Measurements from ENCODE around the gene ANKRD17.

DNA sequence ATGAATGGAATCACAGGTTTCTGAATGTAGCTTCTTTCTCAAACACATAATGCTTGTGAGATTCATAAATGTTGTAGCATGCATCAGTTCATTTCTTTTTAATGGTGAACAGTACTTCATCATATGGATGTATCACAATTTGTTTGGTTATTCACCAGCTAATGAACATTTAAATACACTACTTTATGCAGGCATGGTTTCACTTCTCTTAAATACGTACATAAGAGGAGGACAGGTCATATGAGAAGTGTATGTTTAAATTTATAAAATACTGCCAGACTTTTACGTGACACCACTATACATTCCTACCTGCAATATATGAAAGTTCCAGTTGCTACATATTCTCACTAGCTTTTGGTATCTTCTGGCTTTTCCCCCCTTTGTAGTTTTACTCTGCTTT is 65.4 kb downstream of the ANKRD17 start:
- TF ChIP-seq, protein P1, sequence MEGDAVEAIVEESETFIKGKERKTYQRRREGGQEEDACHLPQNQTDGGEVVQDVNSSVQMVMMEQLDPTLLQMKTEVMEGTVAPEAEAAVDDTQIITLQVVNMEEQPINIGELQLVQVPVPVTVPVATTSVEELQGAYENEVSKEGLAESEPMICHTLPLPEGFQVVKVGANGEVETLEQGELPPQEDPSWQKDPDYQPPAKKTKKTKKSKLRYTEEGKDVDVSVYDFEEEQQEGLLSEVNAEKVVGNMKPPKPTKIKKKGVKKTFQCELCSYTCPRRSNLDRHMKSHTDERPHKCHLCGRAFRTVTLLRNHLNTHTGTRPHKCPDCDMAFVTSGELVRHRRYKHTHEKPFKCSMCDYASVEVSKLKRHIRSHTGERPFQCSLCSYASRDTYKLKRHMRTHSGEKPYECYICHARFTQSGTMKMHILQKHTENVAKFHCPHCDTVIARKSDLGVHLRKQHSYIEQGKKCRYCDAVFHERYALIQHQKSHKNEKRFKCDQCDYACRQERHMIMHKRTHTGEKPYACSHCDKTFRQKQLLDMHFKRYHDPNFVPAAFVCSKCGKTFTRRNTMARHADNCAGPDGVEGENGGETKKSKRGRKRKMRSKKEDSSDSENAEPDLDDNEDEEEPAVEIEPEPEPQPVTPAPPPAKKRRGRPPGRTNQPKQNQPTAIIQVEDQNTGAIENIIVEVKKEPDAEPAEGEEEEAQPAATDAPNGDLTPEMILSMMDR (IDR thresholded peaks at IDR 0.05): no peak
- TF ChIP-seq EP300 (IDR thresholded peaks at IDR 0.05) (no peak), POLR2A (IDR thresholded peaks at IDR 0.05) (no peak)
